OCI-LY3 (cell line): Measurements from ENCODE around the gene A3GALT2.

Source experiments
- H2AFZ ChIP-seq: fragments of 200-600, 300-600 bp; shearing (Covaris generic); 2 replicates; pipeline ENCODE4 v1.6.0; 2014; ENCODE audit warnings: antibody characterized with exemption, low read depth, low read length
- H3K27ac ChIP-seq: fragments of 200-600, 300-600 bp; sonication (generic); 2 replicates; pipeline ENCODE4 v1.5.1; 2014; ENCODE audit warnings: mild to moderate bottlenecking, low read length, moderate library complexity, mixed read lengths
- H3K27me3 ChIP-seq: fragments of 200-600, 300-600 bp; sonication (generic); 2 replicates; pipeline ENCODE4 v1.6.1; 2014; ENCODE audit warnings: low read depth, low read length, mixed read lengths
- H3K36me3 ChIP-seq: fragments of 200-600, 300-600 bp; sonication (generic); replicated peaks from 2 replicates; pipeline ENCODE3; 2014; ENCODE audit warnings: low read depth, low read length, mixed read lengths
- H3K4me1 ChIP-seq: fragments of 300-600, 200-600 bp; sonication (generic); 2 replicates; pipeline ENCODE4 v1.6.1; 2014; ENCODE audit warnings: low read length, mixed read lengths
- H3K4me2 ChIP-seq: fragments of 200-600, 300-600 bp; sonication (generic); 2 replicates; pipeline ENCODE4 v1.6.1; 2014; ENCODE audit warnings: low read length, mixed read lengths
- H3K4me3 ChIP-seq: fragments of 300-600, 200-600 bp; sonication (generic); 2 replicates; pipeline ENCODE4 v1.5.1; 2014; ENCODE audit warnings: antibody characterized with exemption, mild to moderate bottlenecking, low read length, moderate library complexity
- H3K79me2 ChIP-seq: fragments of 300-600, 200-600 bp; shearing (Covaris generic); 2 replicates; pipeline ENCODE4 v1.6.1; 2014; ENCODE audit warnings: mild to moderate bottlenecking, low read length, mixed read lengths
- H3K9ac ChIP-seq: fragments of 300-600, 200-600 bp; shearing (Covaris generic); 2 replicates; pipeline ENCODE4 v1.6.0; 2014; ENCODE audit warnings: mild to moderate bottlenecking, low read length, moderate library complexity
- H3K9me3 ChIP-seq: fragments of 200-600, 300-600 bp; shearing (Covaris generic); 2 replicates; pipeline ENCODE4 v1.6.1; 2014; ENCODE audit warnings: low read length, mixed read lengths; ENCODE audit not compliant: insufficient read depth
- H4K20me1 ChIP-seq: fragments of 200-600, 300-600 bp; sonication (generic); 2 replicates; pipeline ENCODE4 v1.6.1; 2016; ENCODE audit warnings: low read length, mixed read lengths; ENCODE audit not compliant: insufficient read depth
- EZH2phosphoT487 ChIP-seq: fragments of 200-600 bp; shearing (Covaris generic); IDR thresholded peaks from 2 replicates; pipeline ENCODE4 v1.6.1; 2018; ENCODE audit warnings: antibody characterized with exemption, mixed run types, low read depth
- TF ChIP-seq, protein P1 (sequence below): fragments of 200-600, 300-600 bp; sonication (generic); IDR thresholded peaks from 2 replicates; pipeline ENCODE4 v1.5.1; 2014; ENCODE audit warnings: antibody characterized with exemption, low read length, low read depth

The A3GALT2 gene

GRCh38 chr1:33348676-33349080 is 27.8 kb upstream of the A3GALT2 start:
- Histone ChIP-seq H3K27ac (0 out of 2 replicates have a peak overlapping the region, but pooled peaks have one; percentile 15), H3K27me3 (no peaks in the 10 kb centered on the region), H3K79me2 (peaks cover 49% of the 10 kb centered on the region), H4K20me1 (peaks cover 16% of the 10 kb centered on the region), H3K36me3 (peaks cover 3% of the 10 kb centered on the region), H3K4me1 (peaks cover 13% of the 10 kb centered on the region), H3K4me3 (peak overlapping the region; percentile 91), H3K4me2 (peak overlapping the region; percentile 74), H2AFZ (no peak overlapping the region), H3K9ac (peak overlapping the region; percentile 81), H3K9me3 (no peaks in the 10 kb centered on the region)
- TF ChIP-seq EZH2phosphoT487: no peak
- TF ChIP-seq, protein P1, sequence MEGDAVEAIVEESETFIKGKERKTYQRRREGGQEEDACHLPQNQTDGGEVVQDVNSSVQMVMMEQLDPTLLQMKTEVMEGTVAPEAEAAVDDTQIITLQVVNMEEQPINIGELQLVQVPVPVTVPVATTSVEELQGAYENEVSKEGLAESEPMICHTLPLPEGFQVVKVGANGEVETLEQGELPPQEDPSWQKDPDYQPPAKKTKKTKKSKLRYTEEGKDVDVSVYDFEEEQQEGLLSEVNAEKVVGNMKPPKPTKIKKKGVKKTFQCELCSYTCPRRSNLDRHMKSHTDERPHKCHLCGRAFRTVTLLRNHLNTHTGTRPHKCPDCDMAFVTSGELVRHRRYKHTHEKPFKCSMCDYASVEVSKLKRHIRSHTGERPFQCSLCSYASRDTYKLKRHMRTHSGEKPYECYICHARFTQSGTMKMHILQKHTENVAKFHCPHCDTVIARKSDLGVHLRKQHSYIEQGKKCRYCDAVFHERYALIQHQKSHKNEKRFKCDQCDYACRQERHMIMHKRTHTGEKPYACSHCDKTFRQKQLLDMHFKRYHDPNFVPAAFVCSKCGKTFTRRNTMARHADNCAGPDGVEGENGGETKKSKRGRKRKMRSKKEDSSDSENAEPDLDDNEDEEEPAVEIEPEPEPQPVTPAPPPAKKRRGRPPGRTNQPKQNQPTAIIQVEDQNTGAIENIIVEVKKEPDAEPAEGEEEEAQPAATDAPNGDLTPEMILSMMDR: no peak

DNA sequence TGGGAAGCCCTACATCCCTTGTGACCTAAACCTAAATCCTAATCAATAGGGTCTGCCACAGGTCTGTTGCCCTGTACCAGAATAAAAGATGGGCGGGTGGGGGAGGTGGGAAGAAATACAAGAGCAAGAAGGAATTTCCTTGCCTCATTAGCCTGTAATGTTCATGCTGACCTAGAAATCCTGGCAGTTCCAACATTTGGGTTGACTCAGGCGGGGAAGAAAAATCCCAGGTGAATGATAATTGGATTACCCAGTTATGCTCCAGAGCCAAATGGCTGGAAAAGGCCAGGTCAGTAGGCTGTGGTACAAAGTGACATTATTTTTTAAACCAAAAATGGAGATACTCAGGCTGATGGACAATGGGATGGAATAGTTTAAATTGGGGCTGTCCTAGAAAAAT is 27.3 kb upstream of the A3GALT2 start:
- Histone ChIP-seq H3K9me3 (no peaks in the 10 kb centered on the region), H3K79me2 (peaks cover 50% of the 10 kb centered on the region), H2AFZ (no peak overlapping the region), H3K4me2 (peak overlapping the region; percentile 74), H3K9ac (peak overlapping the region; percentile 81), H3K4me1 (peaks cover 13% of the 10 kb centered on the region), H3K27ac (no peak overlapping the region), H3K36me3 (peaks cover 3% of the 10 kb centered on the region), H3K4me3 (peak overlapping the region; percentile 91), H4K20me1 (peaks cover 16% of the 10 kb centered on the region), H3K27me3 (no peaks in the 10 kb centered on the region)
- no peak for TF ChIP-seq EZH2phosphoT487
- TF ChIP-seq, protein P1: no peak

DNA sequence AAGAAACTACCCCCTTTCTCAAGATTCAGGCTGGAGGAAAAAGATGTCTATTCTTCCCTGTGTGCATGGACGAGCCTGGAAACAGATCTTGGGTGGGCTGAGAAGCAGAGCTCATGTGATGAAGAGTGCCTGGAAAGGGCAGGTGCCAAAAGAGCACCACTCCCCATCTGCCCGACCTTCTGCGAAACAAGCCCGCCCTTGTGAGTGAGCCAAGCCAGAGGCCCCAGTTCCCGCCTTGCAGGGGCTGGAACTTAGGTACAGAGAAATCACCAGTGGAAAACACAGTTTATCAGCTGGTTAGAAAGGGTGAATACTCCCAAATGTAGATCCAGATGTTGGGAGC is 26.7 kb upstream of the A3GALT2 start:
- no peak overlapping the region for H2AFZ ChIP-seq
- H3K4me3 ChIP-seq: no peak overlapping the region
- H3K36me3 ChIP-seq: peaks cover 3% of the 10 kb centered on the region
- peaks cover 55% of the 10 kb centered on the region for H3K79me2 ChIP-seq
- H4K20me1 ChIP-seq: peaks cover 19% of the 10 kb centered on the region
- TF ChIP-seq, protein P1: no peak
- TF ChIP-seq EZH2phosphoT487: no peak
- H3K4me1 ChIP-seq: peaks cover 17% of the 10 kb centered on the region
- H3K9ac ChIP-seq: no peak overlapping the region
- no peak overlapping the region for H3K27ac ChIP-seq
- H3K27me3 ChIP-seq: no peaks in the 10 kb centered on the region
- no peaks in the 10 kb centered on the region for H3K9me3 ChIP-seq
- H3K4me2 ChIP-seq: peak overlapping the region; percentile 74; the same call in 1 of the 2 replicates

- Histone ChIP-seq H3K27ac (no peak overlapping the region), H4K20me1 (peaks cover 24% of the 10 kb centered on the region), H3K4me1 (peaks cover 22% of the 10 kb centered on the region), H3K27me3 (no peaks in the 10 kb centered on the region), H3K36me3 (peaks cover 3% of the 10 kb centered on the region), H2AFZ (no peak overlapping the region), H3K9me3 (no peaks in the 10 kb centered on the region), H3K4me2 (no peak overlapping the region), H3K79me2 (peaks cover 60% of the 10 kb centered on the region), H3K4me3 (no peak overlapping the region), H3K9ac (no peak overlapping the region)
- TF ChIP-seq EZH2phosphoT487: no peak
- TF ChIP-seq, protein P1: no peak
Measured at GRCh38 chr1:33346927-33347649, 26.2 kb upstream of the A3GALT2 start.
